Glutamatergic neuron (in vitro differentiated cells): Measurements from ENCODE around the gene TYRO3. TPM values are rescaled to one million over a fixed set of nuclear protein-coding genes. Genes with fewer than 3 reads are reported as not detected.
A peak's percentile ranks its signal among the peaks of the same experiment; 100 is the strongest.

ENCODE experiments used
- DNase-seq: peaks from one replicate; pipeline ENCODE4 v3.0.0; 2022
- H3K27ac Mint-ChIP-seq: one replicate; pipeline ENCODE4 v1.8.0; 2020; ENCODE audit warnings: mild to moderate bottlenecking, mixed read lengths, inconsistent platforms; ENCODE audit not compliant: unreplicated experiment
- H3K27me3 Mint-ChIP-seq: one replicate; pipeline ENCODE4 v1.8.0; 2020; ENCODE audit warnings: mild to moderate bottlenecking, moderate library complexity, mixed read lengths, inconsistent platforms; ENCODE audit not compliant: unreplicated experiment
- H3K36me3 Mint-ChIP-seq: one replicate; pipeline ENCODE4 v1.8.0; 2020; ENCODE audit warnings: mild to moderate bottlenecking, mixed read lengths, inconsistent platforms; ENCODE audit not compliant: unreplicated experiment
- H3K4me1 Mint-ChIP-seq: one replicate; pipeline ENCODE4 v1.8.0; 2020; ENCODE audit warnings: mild to moderate bottlenecking, low read depth, mixed read lengths, inconsistent platforms; ENCODE audit not compliant: unreplicated experiment
- H3K4me3 Mint-ChIP-seq: one replicate; pipeline ENCODE4 v1.8.0; 2020; ENCODE audit warnings: mild to moderate bottlenecking, mixed read lengths, inconsistent platforms; ENCODE audit not compliant: unreplicated experiment
- H3K9me3 Mint-ChIP-seq: one replicate; pipeline ENCODE4 v1.8.0; 2020; ENCODE audit warnings: mild to moderate bottlenecking, moderate library complexity, mixed read lengths, inconsistent platforms; ENCODE audit not compliant: unreplicated experiment
- CTCF ChIP-seq: fragments of 200-600 bp; sonication (generic); IDR thresholded peaks from one replicate; pipeline ENCODE4 v1.5.0; 2021; ENCODE audit not compliant: partially characterized antibody, unreplicated experiment
- total RNA-seq: library from RNA; stranded (reverse); fragmentation: NEBNext Ultra II Directional; extraction: Animal tissue kit (Norgen Biotek cat#: 25700); gene quantifications from one replicate; pipeline ENCODE4 v1.2.1, GENCODE V29; 2021; ENCODE audit not compliant: unreplicated experiment

The TYRO3 gene
- total RNA-seq, 1 donor from 2014 or later = 5.1 TPM

GRCh38 chr15:41605566-41605965 lies 46.6 kb downstream of the TYRO3 start:
- no peak overlapping the region for H3K4me3 Mint-ChIP-seq
- peaks cover 2% of the 10 kb centered on the region for H3K4me1 Mint-ChIP-seq
- H3K36me3 Mint-ChIP-seq = no peaks in the 10 kb centered on the region
- H3K27me3 Mint-ChIP-seq = no peaks in the 10 kb centered on the region
- TF ChIP-seq CTCF = no peak
- no peak overlapping the region for H3K27ac Mint-ChIP-seq
- H3K9me3 Mint-ChIP-seq = no peaks in the 10 kb centered on the region
- DNase-seq = no peak

- H3K27ac Mint-ChIP-seq = no peak overlapping the region
- no peak for DNase-seq
- no peaks in the 10 kb centered on the region for H3K36me3 Mint-ChIP-seq
- H3K27me3 Mint-ChIP-seq = no peaks in the 10 kb centered on the region
- H3K9me3 Mint-ChIP-seq = no peaks in the 10 kb centered on the region
- peaks cover 2% of the 10 kb centered on the region for H3K4me1 Mint-ChIP-seq
- TF ChIP-seq CTCF = no peak
- H3K4me3 Mint-ChIP-seq = no peak overlapping the region
Observed at GRCh38 chr15:41606997-41607396, 48.0 kb downstream of the TYRO3 start.

GRCh38 chr15:41609123-41609522 lies 50.1 kb downstream of the TYRO3 start:
- no peaks in the 10 kb centered on the region for H3K27me3 Mint-ChIP-seq
- no peak overlapping the region for H3K27ac Mint-ChIP-seq
- H3K36me3 Mint-ChIP-seq = no peaks in the 10 kb centered on the region

GRCh38 chr15:41610048-41610447 lies 51.0 kb downstream of the TYRO3 start:
- TF ChIP-seq CTCF = no peak
- H3K27me3 Mint-ChIP-seq = no peaks in the 10 kb centered on the region
- peaks cover 1% of the 10 kb centered on the region for H3K9me3 Mint-ChIP-seq
- DNase-seq = no peak
- H3K4me1 Mint-ChIP-seq = no peaks in the 10 kb centered on the region
- H3K4me3 Mint-ChIP-seq = no peak overlapping the region
- H3K27ac Mint-ChIP-seq = no peak overlapping the region
- H3K36me3 Mint-ChIP-seq = no peaks in the 10 kb centered on the region

More at GRCh38 chr15:41609123-41609522, 50.1 kb downstream of the TYRO3 start:
- Mint-ChIP-seq H3K4me3 (no peak overlapping the region), H3K4me1 (no peaks in the 10 kb centered on the region), H3K9me3 (no peaks in the 10 kb centered on the region)
- no peak for TF ChIP-seq CTCF
- no peak for DNase-seq

GRCh38 chr15:41620536-41621199 lies 61.7 kb downstream of the TYRO3 start:
- TF ChIP-seq CTCF = no peak
- Mint-ChIP-seq H3K27me3 (peaks cover 1% of the 10 kb centered on the region), H3K36me3 (no peaks in the 10 kb centered on the region), H3K9me3 (peaks cover 7% of the 10 kb centered on the region), H3K4me3 (peak overlapping the region; percentile 91), H3K4me1 (no peaks in the 10 kb centered on the region), H3K27ac (peak overlapping the region; percentile 31)
- no peak for DNase-seq
